C4-2B (cell line): Measurements from ENCODE around the gene SERPINA9.
"Not testable (repeated sequence)": the region's sequence is repeated elsewhere in the genome, so short reads cannot be mapped to it uniquely, and the experiment has no call there.

Experiments
- H3K27ac ChIP-seq: fragments of 450-650 bp; 2 replicates; pipeline ENCODE4 v1.5.1; 2017
- ZFX ChIP-seq: fragments of 450-650 bp; IDR thresholded peaks from 2 replicates; pipeline ENCODE4 v1.6.1; 2017
- TF ChIP-seq, protein P1 (sequence below): fragments of 450-650 bp; conservative IDR thresholded peaks from 2 replicates; pipeline ENCODE4 v1.5.1; 2017; ENCODE audit warnings: mild to moderate bottlenecking

Gene SERPINA9

DNA sequence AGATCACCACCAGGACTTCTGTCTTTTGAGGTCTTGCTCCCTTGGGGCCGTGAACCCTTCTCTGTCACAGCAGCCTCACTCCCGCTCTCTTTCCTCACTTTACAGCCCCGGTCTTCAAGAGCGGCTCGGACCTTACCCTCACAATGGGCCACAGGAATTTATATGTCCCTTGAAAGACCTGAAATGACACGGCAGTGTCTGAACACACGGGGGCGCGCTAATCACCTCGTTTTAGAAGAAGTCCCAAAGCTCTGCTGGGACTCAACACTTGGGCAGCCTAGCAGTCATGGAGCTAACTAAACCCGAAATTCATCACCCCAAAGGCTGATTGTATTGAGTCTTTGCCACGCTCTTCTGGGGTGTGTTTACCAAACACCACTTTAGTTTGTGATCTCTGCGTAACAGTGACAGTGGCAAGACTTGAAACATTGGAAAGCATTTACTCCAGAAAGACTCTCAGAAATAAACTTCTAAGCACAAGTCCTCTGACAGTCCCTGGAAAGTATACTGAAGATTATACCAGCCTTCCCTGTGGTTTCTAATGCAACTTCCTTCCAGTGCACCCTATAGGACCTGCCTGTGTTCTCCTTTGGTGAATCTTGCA, 52.4 kb downstream of the SERPINA9 start:
- TF ChIP-seq ZFX = no peak
- TF ChIP-seq, protein P1, sequence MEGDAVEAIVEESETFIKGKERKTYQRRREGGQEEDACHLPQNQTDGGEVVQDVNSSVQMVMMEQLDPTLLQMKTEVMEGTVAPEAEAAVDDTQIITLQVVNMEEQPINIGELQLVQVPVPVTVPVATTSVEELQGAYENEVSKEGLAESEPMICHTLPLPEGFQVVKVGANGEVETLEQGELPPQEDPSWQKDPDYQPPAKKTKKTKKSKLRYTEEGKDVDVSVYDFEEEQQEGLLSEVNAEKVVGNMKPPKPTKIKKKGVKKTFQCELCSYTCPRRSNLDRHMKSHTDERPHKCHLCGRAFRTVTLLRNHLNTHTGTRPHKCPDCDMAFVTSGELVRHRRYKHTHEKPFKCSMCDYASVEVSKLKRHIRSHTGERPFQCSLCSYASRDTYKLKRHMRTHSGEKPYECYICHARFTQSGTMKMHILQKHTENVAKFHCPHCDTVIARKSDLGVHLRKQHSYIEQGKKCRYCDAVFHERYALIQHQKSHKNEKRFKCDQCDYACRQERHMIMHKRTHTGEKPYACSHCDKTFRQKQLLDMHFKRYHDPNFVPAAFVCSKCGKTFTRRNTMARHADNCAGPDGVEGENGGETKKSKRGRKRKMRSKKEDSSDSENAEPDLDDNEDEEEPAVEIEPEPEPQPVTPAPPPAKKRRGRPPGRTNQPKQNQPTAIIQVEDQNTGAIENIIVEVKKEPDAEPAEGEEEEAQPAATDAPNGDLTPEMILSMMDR = peak; percentile 91

DNA sequence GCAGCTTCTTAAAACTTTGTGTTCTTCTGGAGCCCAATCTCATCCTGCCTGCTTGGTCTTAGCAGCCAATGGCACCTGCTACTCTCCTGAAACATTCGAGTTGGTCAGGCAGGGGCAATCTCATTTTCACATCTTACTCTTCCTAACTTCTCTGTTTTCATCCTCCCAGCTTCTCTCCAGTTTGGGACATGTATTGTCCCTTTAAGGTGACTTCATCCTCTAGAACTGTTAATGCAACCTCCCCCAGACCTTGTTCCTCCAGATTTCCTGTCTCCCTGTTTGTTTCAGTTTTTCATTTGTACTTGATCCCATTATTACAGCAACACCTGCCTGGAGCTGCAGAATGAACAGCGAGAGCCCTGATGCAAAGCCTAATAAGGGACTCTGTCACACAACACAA, 54.7 kb downstream of the SERPINA9 start:
- H3K27ac ChIP-seq = no peak overlapping the region
- TF ChIP-seq, protein P1 = no peak
- TF ChIP-seq ZFX = no peak

More for the DNA sequence above, 52.4 kb downstream of the SERPINA9 start:
- no peak overlapping the region for H3K27ac ChIP-seq

DNA sequence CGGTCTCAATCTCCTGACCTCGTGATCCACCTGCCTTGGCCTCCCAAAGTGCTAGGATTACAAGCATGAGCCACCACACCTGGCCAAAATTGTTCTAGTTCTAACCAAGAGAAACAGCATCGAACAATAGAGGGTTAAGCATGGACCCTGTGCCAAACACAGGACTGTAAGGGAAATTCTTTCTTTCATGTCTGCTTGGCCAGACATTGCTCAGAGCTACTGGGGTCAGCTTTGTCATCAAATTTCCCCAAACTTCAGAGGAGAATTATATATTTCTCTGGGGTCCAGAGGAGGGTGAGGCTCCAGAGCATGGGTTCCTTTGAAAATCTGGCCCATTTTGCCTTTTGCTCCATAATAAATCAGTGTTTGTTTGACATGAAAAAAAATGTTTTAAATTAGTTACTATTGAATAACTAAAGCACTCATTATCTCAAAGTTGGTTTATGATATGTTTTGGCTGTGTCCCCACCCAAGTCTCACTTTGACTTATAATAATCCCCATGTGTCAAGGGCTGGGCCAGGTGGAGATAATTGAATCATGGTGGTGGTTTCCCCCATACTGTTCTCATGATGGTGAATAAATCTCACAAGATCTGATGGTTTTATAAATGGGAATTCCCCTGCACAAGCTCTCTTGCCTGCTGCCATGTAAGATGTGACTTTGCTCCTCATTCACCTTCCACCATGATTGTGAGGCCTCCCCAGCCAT, 58.3 kb downstream of the SERPINA9 start:
- H3K27ac ChIP-seq = not testable (repeated sequence)
